GM19397 (cell line): ENCODE data around the gene TSPAN3.

Experiments used
- ATAC-seq: cut with Tn5 transposase; IDR thresholded peaks from one replicate; pipeline ENCODE4 v1.9.1; 2021; ENCODE audit warnings: mild to moderate bottlenecking, moderate library complexity; ENCODE audit not compliant: unreplicated experiment

Gene TSPAN3

GRCh38 chr15:77085297-77085696, 14.4 kb upstream of the TSPAN3 start:
- no peak for ATAC-seq

- no peak for ATAC-seq
These were observed 13.5 kb upstream of the TSPAN3 start for GRCh38 chr15:77084436-77084835.

GRCh38 chr15:77083381-77084160, 12.7 kb upstream of the TSPAN3 start:
- ATAC-seq, result peak; percentile 68

- ATAC-seq, result no peak
These were observed 11.1 kb upstream of the TSPAN3 start for GRCh38 chr15:77081971-77082370.

- ATAC-seq, result no peak
These were observed 5.5 kb upstream of the TSPAN3 start for GRCh38 chr15:77076323-77076915.

- ATAC-seq, result no peak
These were observed 4.6 kb upstream of the TSPAN3 start for GRCh38 chr15:77075528-77075927.

- no peak for ATAC-seq
These were observed 3.4 kb upstream of the TSPAN3 start for GRCh38 chr15:77074350-77074749.

- ATAC-seq, result no peak
These were observed 655 bp upstream of the TSPAN3 start for GRCh38 chr15:77071305-77072223.

GRCh38 chr15:77070180-77070494, 772 bp downstream of the TSPAN3 start:
- ATAC-seq, result no peak

- ATAC-seq, result no peak
These were observed 1.3 kb downstream of the TSPAN3 start for GRCh38 chr15:77069521-77070121.

- no peak for ATAC-seq
These were observed 2.3 kb downstream of the TSPAN3 start for GRCh38 chr15:77068633-77069032.

- ATAC-seq, result no peak
These were observed 3.1 kb downstream of the TSPAN3 start for GRCh38 chr15:77067691-77068367.

- ATAC-seq, result no peak
These were observed 3.8 kb downstream of the TSPAN3 start for GRCh38 chr15:77066971-77067690.

GRCh38 chr15:77064539-77065308, 6.2 kb downstream of the TSPAN3 start:
- no peak for ATAC-seq

GRCh38 chr15:77064063-77064462, 6.8 kb downstream of the TSPAN3 start:
- no peak for ATAC-seq

GRCh38 chr15:77063249-77063648, 7.7 kb downstream of the TSPAN3 start:
- no peak for ATAC-seq

GRCh38 chr15:77060546-77060945, 10.4 kb downstream of the TSPAN3 start:
- ATAC-seq, result no peak

- ATAC-seq, result peak; percentile 53
These were observed 11.0 kb downstream of the TSPAN3 start for GRCh38 chr15:77059786-77060361.

- ATAC-seq, result no peak
These were observed 12.4 kb downstream of the TSPAN3 start for GRCh38 chr15:77058468-77058867.
